SK-N-SH treated with all-trans-retinoic acid at 6 μM for 48 hours (cell line): ENCODE measurements around the gene MUSTN1.

Source experiments
- ATAC-seq: fragments of 200-7000 bp; cut with Tn5 transposase; 3 replicates; pipeline ENCODE4 v1.9.1; 2020; ENCODE audit warnings: mild to moderate bottlenecking, moderate library complexity
- ARNTL ChIP-seq: fragments of 450-650 bp; formaldehyde crosslinking; IDR thresholded peaks from 2 replicates; pipeline ENCODE4 v1.5.0; 2020; ENCODE audit warnings: low read depth, mild to moderate bottlenecking, moderate library complexity, borderline replicate concordance
- CREB5 ChIP-seq: fragments of 250-450 bp; sonication (Bioruptor Pico); IDR thresholded peaks from 2 replicates; pipeline ENCODE4 v1.5.1; 2020; ENCODE audit warnings: low read depth, mild to moderate bottlenecking, moderate library complexity
- CSDC2 ChIP-seq: fragments of 250-450 bp; sonication (Bioruptor Pico); IDR thresholded peaks from 2 replicates; pipeline ENCODE4 v1.5.0; 2020; ENCODE audit warnings: mild to moderate bottlenecking, moderate library complexity
- CSRNP3 ChIP-seq: fragments of 250-450 bp; sonication (Bioruptor Pico); IDR thresholded peaks from 2 replicates; pipeline ENCODE4 v1.5.1; 2021; ENCODE audit warnings: mild to moderate bottlenecking, moderate library complexity
- ESRRG ChIP-seq: fragments of 250-450 bp; sonication (Bioruptor Pico); IDR thresholded peaks from 2 replicates; pipeline ENCODE4 v1.6.1; 2021; ENCODE audit warnings: mild to moderate bottlenecking
- GLIS3 ChIP-seq: fragments of 250-450 bp; sonication (Bioruptor Pico); IDR thresholded peaks from 2 replicates; pipeline ENCODE4 v1.5.0; 2020; ENCODE audit warnings: mild to moderate bottlenecking, moderate library complexity
- ISL1 ChIP-seq: fragments of 250-450 bp; sonication (Bioruptor Pico); IDR thresholded peaks from 2 replicates; pipeline ENCODE4 v2.1.2; 2022; ENCODE audit warnings: mild to moderate bottlenecking, moderate library complexity
- RARB ChIP-seq: fragments of 250-450 bp; sonication (Bioruptor Pico); IDR thresholded peaks from 2 replicates; pipeline ENCODE4 v1.8.0; 2021; ENCODE audit warnings: mild to moderate bottlenecking, moderate library complexity
- SNAI2 ChIP-seq: fragments of 250-450 bp; sonication (Bioruptor Pico); IDR thresholded peaks from 2 replicates; pipeline ENCODE4 v1.5.0; 2020; ENCODE audit warnings: mild to moderate bottlenecking, moderate library complexity
- TCF4 ChIP-seq: fragments of 250-450 bp; sonication (Bioruptor Pico); IDR thresholded peaks from 2 replicates; pipeline ENCODE4 v1.8.0; 2021; ENCODE audit warnings: mild to moderate bottlenecking, moderate library complexity, borderline replicate concordance
- TOX ChIP-seq: fragments of 250-450 bp; sonication (Bioruptor Pico); IDR thresholded peaks from 2 replicates; pipeline ENCODE4 v1.8.0; 2021; ENCODE audit warnings: mild to moderate bottlenecking, moderate library complexity, borderline replicate concordance
- TSHZ2 ChIP-seq: fragments of 250-450 bp; sonication (Bioruptor Pico); IDR thresholded peaks from 2 replicates; pipeline ENCODE4 v1.5.0; 2020; ENCODE audit warnings: mild to moderate bottlenecking, moderate library complexity
- ZC3H10 ChIP-seq: fragments of 250-450 bp; sonication (Bioruptor Pico); IDR thresholded peaks from 2 replicates; pipeline ENCODE4 v1.5.1; 2021; ENCODE audit warnings: mild to moderate bottlenecking, moderate library complexity
- ZFP3 ChIP-seq: fragments of 250-450 bp; sonication (Bioruptor Pico); IDR thresholded peaks from 2 replicates; pipeline ENCODE4 v1.5.0; 2020; ENCODE audit warnings: mild to moderate bottlenecking, moderate library complexity
- ZFP30 ChIP-seq: fragments of 450-650 bp; formaldehyde crosslinking; IDR thresholded peaks from 2 replicates; pipeline ENCODE4 v1.5.0; 2022; ENCODE audit warnings: mild to moderate bottlenecking, moderate library complexity
- ZNF565 ChIP-seq: fragments of 450-650 bp; formaldehyde crosslinking; conservative IDR thresholded peaks from 2 replicates; pipeline ENCODE4 v1.5.0; 2020; ENCODE audit warnings: low read depth, mild to moderate bottlenecking, moderate library complexity
- ZNF70 ChIP-seq: fragments of 450-650 bp; formaldehyde crosslinking; IDR thresholded peaks from 2 replicates; pipeline ENCODE4 v1.5.0; 2020; ENCODE audit warnings: mild to moderate bottlenecking, moderate library complexity
- ZNF8 ChIP-seq: fragments of 450-650 bp; formaldehyde crosslinking; IDR thresholded peaks from 2 replicates; pipeline ENCODE4 v1.5.0; 2020; ENCODE audit warnings: mild to moderate bottlenecking, moderate library complexity

The MUSTN1 gene

GRCh38 chr3:52798376-52798977 lies 36.3 kb downstream of the MUSTN1 start:
- TF ChIP-seq ZNF8 (CRISPR knock-in tag) (no peak), ESRRG (CRISPR knock-in tag) (no peak)
- TF ChIP-seq, all 23 proteins: peak for 0

GRCh38 chr3:52796411-52796810 lies 38.4 kb downstream of the MUSTN1 start:
- TF ChIP-seq ZFP30 (CRISPR knock-in tag) (no peak), ARNTL (CRISPR knock-in tag) (no peak), CSRNP3 (CRISPR knock-in tag) (no peak), GLIS3 (CRISPR knock-in tag) (no peak), CSDC2 (CRISPR knock-in tag) (no peak), ZNF565 (CRISPR knock-in tag) (no peak), TSHZ2 (no peak), SNAI2 (no peak)
- no peak for ATAC-seq

More at GRCh38 chr3:52798376-52798977, 36.3 kb downstream of the MUSTN1 start:
- ATAC-seq: peak; percentile 9; the same call in 2 of the 3 replicates

- TF ChIP-seq TCF4 (CRISPR knock-in tag): no peak
- no peak for TF ChIP-seq ZFP3
- no peak for TF ChIP-seq TOX (CRISPR knock-in tag)
- no peak for TF ChIP-seq RARB (CRISPR knock-in tag)
- no peak for TF ChIP-seq ARNTL (CRISPR knock-in tag)
- TF ChIP-seq SNAI2: no peak
- TF ChIP-seq ZC3H10 (CRISPR knock-in tag): no peak
- no peak for TF ChIP-seq ZNF8 (CRISPR knock-in tag)
- TF ChIP-seq ZNF70 (CRISPR knock-in tag): no peak
- TF ChIP-seq ISL1 (CRISPR knock-in tag): no peak
- no peak for TF ChIP-seq CREB5 (CRISPR knock-in tag)
- no peak for TF ChIP-seq ESRRG (CRISPR knock-in tag)
- TF ChIP-seq CSRNP3 (CRISPR knock-in tag): no peak
Observed at GRCh38 chr3:52795298-52795900, 39.4 kb downstream of the MUSTN1 start.

GRCh38 chr3:52794612-52795099 lies 40.2 kb downstream of the MUSTN1 start, which contains the start of gene ITIH3:
ITIH3 (plus strand) TSS chr3:52794796; CDS start chr3:52794804, 8 bp downstream.
- ATAC-seq: no peak
- TF ChIP-seq TOX (CRISPR knock-in tag): no peak
- no peak for TF ChIP-seq CSDC2 (CRISPR knock-in tag)
- TF ChIP-seq ZNF70 (CRISPR knock-in tag): no peak
- no peak for TF ChIP-seq ZNF8 (CRISPR knock-in tag)

More at GRCh38 chr3:52795298-52795900, 39.4 kb downstream of the MUSTN1 start:
- ATAC-seq: no peak
